ENCODE results near the gene DAB1. TPM values are rescaled to one million over a fixed set of nuclear protein-coding genes. Genes with fewer than 3 reads are reported as not detected.

Gene DAB1
- total and polyA plus RNA-seq, 2 of the 8 experiments (the other 6 are each of a cell fraction or from before 2014, with no cell fraction given): 4.4 to 11.8 TPM

DNA sequence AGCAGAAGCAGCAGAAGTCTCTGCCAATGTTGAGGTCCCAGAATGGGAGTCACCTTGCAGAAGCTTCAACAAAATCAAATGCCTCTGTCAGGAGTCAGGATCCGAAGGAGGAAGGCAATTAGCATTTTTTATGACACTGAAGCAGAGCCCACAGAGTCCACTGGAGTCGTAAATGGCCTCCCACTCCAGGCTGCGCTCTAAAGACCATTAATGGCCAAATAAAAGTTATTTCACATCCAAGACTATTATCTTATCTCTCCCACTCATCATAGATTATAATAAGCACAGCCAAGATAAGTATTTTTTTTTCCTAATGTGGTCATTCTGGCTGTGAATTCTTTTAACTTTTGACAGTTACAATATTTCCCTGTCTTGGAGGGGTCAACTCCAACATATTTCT, 267.0 kb downstream of the DAB1 start:
- CTCF ChIA-PET (ENCODE audit: partially characterized antibody): no interaction called here

More for the DNA sequence above, 267.0 kb downstream of the DAB1 start:
- Histone ChIP-seq H3K23ac (ENCODE audit: insufficient read length) (no peak overlapping the region), H2AK5ac (ENCODE audit: low read depth, low read length) (no peak overlapping the region), H2BK5ac (ENCODE audit: low read depth, low read length) (no peak overlapping the region), H4K91ac (replicated peaks; ENCODE audit: insufficient read length, low read length) (no peak overlapping the region), H3K4me2 (ENCODE audit: insufficient read depth in 1 of 2, low read depth in 2 of 2, low read length in 2 of 2) (no peak overlapping the region), H4K5ac (ENCODE audit: insufficient read length, low read depth, low read length) (no peak overlapping the region), H2AFZ (ENCODE audit: low read length) (no peak overlapping the region), H3K23me2 (ENCODE audit: low read depth, low read length) (no peaks in the 10 kb centered on the region), H3K18ac (ENCODE audit: extremely low read depth, low read length) (no peak overlapping the region), H4K8ac (ENCODE audit: extremely low read depth, insufficient read depth, low read length) (no peak overlapping the region), H2BK120ac (replicated peaks; ENCODE audit: low read depth, low read length) (no peak overlapping the region), H3K36me3 (ENCODE audit: control insufficient read depth in 2 of 4, insufficient read depth in 4 of 4, low read length in 3 of 4) (no peaks in the 10 kb centered on the region), H4K20me1 (replicated peaks in 1 of 2; ENCODE audit: control insufficient read depth in 1 of 2, insufficient read depth in 2 of 2, low read length in 2 of 2) (no peaks in the 10 kb centered on the region), H3K79me2 (ENCODE audit: control insufficient read depth in 1 of 2, insufficient read depth in 2 of 2, low read length in 2 of 2) (no peaks in the 10 kb centered on the region), H3K4ac (replicated peaks; ENCODE audit: insufficient read length, low read depth, low read length) (no peak overlapping the region), H3K9me3 (ENCODE audit: insufficient read depth in 2 of 2, low read depth in 1 of 2, low read length in 1 of 2) (no peaks in the 10 kb centered on the region), H3K27ac (ENCODE audit: low read depth, low read length) (no peak overlapping the region), H2BK15ac (ENCODE audit: low read length) (no peak overlapping the region), H2BK12ac (ENCODE audit: low read depth, low read length) (no peak overlapping the region), H3K4me3 (ENCODE audit: extremely low read depth in 1 of 4, insufficient read depth in 2 of 4, low read depth in 3 of 4, low read length in 4 of 4) (no peak overlapping the region), H2BK20ac (ENCODE audit: low read length) (no peak overlapping the region), H3K27me3 (replicated peaks in 1 of 4; ENCODE audit: control insufficient read depth in 3 of 4, extremely low read depth in 1 of 4, insufficient read depth in 3 of 4, low read length in 3 of 4) (no peaks in the 10 kb centered on the region), H3K56ac (replicated peaks; ENCODE audit: insufficient read length, low read depth, low read length) (no peak overlapping the region), H3K9ac (replicated peaks in 1 of 4; ENCODE audit: extremely low read depth in 1 of 4, low read depth in 3 of 4, low read length in 3 of 4) (no peak overlapping the region), H3K14ac (ENCODE audit: insufficient read length) (no peak overlapping the region), H3K79me1 (ENCODE audit: low read depth, low read length) (no peaks in the 10 kb centered on the region), H3K4me1 (replicated peaks in 1 of 4; ENCODE audit: control insufficient read depth in 3 of 4, insufficient read depth in 4 of 4, low read length in 3 of 4) (peaks cover 3 to 15% (median 7%) of the 10 kb centered on the region in 4 experiments; a peak in 4 of 7 replicates)
- WGBS, 2 experiments (ENCODE audit: extremely low coverage in 1 of 2, insufficient coverage in 1 of 2, insufficient read length in 1 of 2, insufficient replicate concordance in 2 of 2, low coverage in 1 of 2, low lambda C conversion rate in 2 of 2, missing lambda C conversion rate in 1 of 2): 89% methylated on average over 3 of the region's 3 CpGs; no CpG with 5 or more reads in 1 of the 2 experiments
- FAIRE-seq (no peak), DNase-seq (ENCODE audit: low read depth in 1 of 2, low spot score in 2 of 2) (no peak)
- POLR2A ChIA-PET (ENCODE audit: partially characterized antibody): no interaction called here
- TF ChIP-seq EP300 (IDR thresholded peaks at IDR 0.05; ENCODE audit: borderline replicate concordance in 1 of 2, low read depth in 2 of 2, low read length in 2 of 2): no peak
- no peak for TF ChIP-seq SIRT6 (IDR thresholded peaks at IDR 0.05; ENCODE audit: low read length)
- no peak for TF ChIP-seq CBX8 (IDR thresholded peaks at IDR 0.05; ENCODE audit: borderline replicate concordance, low read depth, low read length)
- no peak for TF ChIP-seq SP4 (IDR thresholded peaks at IDR 0.05; ENCODE audit: low read length)

Measured in H1 (cell line).